GM18873 (cell line): ENCODE measurements around the gene NOD2.

ENCODE experiments used
- ATAC-seq: cut with Tn5 transposase; IDR thresholded peaks from one replicate; pipeline ENCODE4 v1.9.1; 2021; ENCODE audit warnings: mild to moderate bottlenecking, moderate library complexity, moderate number of reproducible peaks; ENCODE audit not compliant: unreplicated experiment, low FRiP score

The NOD2 gene

DNA sequence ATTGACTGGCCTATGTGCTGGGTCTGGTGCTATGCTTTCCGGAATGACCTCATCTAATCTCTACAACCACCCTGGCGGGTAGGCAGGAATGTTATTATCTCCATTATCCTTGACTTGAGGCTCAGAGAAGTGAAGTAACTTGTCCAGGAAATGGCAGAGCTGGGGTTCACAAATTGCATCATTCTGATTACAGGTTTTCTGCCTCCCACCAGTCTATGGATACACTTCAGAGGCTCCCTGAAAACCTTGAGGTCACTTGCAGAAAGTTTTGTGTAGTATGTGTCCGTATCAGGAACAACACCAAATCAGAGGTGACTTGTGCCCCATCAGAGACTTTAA is 19.1 kb downstream of the NOD2 start:
- ATAC-seq, result no peak

DNA sequence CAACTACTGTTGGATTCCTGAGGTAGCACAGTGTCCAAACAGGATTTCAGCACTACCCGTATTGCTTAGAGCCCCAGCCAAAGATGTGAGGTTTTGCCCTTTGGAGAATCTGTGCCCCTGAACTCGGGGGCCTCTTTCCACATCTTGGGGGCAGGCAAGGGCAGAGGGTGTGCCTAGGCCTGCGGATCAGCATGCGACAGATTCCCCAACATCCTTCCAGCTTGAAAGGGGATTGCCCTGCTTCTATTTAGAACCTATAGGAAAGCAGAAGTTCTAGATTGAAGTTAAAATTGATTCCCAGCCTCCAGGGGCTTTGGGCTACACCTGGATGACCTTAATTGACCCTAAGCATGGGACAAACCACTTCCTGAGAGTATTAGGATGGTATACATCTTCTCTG is 19.6 kb downstream of the NOD2 start:
- ATAC-seq, result no peak

DNA sequence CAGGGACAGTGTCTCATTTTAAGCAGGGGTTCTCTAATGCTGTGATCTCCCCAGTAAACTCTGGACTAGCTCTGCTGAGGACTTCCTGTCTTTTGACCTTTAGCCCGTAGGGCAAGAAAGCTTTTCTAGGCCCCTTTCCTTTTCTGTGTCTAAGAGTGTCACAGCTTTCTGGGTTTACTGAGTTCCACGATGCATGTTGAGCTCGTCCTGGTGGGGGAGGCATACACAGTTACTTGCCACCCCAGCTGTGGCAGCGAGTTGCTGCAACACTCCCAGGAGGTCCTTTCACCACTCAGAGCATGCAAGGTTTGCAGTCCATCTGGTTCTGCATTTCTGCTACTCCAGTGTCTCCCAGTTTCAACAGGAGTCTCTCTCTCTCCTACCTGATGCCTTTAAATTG is 23.7 kb downstream of the NOD2 start:
- ATAC-seq, result no peak

DNA sequence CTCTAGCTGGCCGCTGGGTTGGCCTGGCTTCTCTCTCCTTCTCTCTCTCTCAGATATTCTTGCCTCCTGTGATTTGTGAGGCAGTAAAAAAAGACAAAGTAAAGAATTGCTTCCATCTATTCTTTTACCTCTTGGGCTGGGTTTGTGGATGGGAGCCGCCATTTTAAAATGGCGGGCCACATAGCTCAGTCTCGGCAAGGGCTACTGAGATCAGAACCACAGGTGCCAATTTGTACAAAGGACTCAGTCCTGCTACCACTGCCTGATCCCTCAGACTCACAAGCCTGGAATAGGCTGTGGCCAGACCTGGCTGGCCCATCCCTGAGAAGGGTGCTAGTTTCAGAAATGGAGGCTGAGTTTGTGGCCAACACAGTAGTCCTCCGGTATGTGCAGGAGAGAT is 24.1 kb downstream of the NOD2 start:
- ATAC-seq, result no peak

DNA sequence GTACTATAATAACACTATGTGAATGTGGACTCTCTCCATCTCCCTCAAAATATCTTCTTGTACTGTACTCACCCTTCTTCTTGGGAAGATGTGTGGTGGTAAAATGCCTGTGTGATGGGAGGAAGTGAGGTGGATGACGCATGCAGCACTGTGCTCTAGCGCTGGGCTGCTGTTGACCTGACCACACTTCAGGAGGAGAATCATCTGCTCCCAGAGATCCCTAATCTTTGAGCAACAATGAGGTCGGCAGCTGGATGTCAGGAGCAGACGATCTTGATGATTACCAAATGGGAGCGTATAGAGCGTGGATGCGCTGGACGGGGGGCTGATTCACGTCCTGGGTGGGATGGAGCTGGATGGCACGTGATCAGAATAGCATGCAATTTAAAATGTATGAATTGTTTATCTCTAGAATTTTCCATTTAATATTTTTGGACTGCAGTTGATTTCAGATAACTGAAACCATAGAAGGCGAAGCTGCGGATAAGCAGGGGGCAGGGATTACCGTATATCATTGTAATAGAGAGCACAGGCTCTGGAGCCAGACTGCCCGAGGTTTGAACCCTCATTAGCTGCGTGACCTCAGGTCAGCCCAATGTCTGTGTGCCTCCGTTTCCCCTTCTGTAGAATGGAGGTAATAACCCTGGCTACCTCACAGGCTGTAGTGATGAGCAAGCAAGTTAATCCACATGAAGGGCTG is 24.8 kb downstream of the NOD2 start:
- no peak for ATAC-seq

DNA sequence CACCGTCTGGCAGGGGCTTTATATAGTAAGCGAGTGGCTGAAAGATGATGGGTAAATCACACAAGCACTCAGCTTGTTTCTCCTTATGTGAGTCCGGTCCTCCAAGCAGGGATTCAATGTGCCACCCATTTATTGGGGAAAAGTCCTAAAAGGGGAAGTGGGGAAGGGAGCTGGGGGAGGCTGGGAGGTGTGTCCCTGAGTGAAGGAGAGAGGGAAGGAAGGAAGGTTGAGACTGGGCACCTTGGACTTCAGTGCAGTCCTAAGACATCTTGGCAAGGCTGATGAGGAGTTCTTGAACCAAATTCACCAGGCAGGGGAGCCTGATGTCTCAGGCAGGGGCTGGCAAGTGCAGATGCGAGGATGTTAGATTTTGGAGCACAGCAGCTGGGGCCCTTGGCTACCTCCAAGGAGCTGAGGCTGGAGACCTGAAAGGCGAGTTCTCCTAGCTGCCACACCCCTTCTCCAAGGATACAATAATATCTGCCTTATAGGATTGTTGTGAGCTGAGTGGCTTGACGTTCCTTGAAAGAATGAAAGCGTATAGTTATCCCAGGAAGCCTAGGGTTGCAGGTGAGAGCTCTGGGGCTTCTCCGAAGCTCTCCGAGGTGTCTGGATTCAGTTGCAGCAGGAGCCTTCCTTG is 25.5 kb downstream of the NOD2 start:
- ATAC-seq, result no peak

DNA sequence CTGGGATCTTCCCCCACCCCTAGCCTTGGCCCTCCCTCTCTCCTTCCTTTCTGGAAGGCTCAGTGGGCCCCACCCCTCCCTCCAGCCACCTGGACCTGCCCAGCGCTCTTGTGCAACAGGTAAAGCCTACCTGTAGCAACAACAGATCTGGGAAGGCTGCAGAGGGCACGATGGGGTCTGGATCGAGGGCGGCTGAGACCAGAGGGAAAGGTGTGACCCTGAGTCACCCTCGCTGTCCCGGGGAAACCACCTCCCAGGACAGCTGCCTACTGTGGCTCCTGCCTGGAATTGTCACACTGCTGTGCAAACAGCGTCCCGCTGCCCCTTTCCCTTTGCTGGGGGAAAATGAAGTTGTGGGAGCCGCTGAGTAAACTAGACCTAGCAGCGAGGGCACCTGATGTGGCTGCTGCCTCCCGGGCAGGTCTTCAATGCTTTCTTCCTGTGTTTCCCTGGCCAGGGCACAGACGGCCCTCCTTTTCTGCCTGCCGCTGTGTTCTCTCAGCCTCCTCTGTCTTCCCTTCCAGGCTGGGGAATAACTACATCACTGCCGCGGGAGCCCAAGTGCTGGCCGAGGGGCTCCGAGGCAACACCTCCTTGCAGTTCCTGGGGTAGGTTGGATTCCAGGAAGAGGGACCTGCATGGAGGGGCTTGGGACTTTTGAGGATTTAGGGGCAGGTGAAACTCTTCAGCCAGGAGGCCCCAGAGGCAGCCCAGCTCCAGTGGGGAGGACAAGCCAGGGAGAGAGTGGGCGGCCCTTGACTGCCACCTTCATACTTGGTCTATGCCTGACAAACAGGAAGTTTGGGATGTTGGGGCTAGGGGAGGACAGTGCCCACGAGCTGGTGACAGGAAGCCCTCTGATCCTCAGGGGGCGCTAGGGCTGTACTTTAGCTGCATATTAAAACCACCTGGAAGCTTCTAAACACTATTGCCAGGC is 26.3 kb downstream of the NOD2 start:
- ATAC-seq, result no peak

DNA sequence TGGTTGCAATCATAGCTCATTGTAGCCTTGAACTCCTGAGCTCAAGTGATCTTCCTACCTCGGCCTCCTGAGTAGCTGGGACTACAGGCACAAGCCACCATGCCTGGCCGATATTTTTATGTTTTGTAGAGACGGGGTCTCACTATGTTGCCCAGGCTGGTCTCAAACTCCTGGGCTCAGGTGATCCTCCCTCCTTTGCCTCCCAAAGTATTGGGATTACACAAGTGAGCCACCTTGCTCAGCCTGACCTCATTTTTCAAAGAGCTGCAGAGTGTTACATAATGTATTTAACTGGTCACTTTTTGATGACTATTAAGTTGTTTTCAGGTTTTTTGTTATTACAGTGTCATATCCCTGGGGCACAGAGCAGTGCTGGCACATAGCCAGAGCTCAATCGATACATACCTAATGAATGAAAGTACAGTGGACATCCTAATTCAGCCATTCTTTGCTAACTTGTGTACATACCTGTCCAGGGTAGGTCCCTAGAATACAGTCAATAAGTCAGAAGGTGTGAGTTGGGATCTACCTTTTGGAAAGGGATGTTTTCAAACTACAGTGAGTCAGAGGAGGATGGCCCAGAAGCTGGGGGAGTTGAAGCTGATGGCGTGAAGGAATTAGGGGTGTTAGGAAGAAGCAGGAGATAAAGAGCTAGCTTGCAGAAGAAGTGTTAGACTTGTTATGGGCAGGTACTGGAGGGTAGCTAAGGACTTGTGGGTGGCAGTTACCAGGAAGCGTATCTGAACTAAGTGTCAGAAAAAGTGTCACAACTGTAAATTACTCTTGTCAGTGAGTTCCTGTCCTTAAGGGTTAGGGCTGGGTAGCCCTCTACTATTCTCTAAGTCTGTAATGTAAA is 28.4 kb downstream of the NOD2 start:
- no peak for ATAC-seq

DNA sequence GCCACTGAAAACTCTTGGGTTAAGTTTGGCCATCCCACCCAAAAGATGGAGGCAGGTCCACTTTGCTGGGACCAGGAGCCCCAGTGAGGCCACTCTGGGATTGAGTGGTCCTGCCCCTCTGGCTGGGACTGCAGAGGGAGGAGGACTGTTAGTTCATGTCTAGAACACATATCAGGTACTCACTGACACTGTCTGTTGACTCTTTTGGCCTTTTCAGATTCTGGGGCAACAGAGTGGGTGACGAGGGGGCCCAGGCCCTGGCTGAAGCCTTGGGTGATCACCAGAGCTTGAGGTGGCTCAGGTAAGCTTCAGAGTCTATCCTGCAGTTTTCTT is 29.0 kb downstream of the NOD2 start:
- ATAC-seq, result no peak

DNA sequence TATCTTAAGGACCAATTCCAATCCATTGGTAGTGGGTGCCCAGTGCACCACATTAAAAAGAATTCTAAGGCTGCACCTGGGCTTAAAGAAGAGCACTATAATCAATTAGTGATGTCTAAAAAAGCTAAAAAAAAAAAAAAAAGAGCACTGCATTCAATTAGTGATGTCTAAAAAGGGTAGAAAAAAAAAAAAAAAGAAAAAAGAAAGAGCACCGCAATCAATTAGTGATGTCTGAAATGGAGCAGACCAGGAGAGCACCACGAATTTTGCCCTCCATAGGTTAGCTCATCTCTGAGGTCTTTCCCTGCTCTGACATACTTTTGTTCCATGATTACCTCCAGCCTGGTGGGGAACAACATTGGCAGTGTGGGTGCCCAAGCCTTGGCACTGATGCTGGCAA is 29.6 kb downstream of the NOD2 start:
- no peak for ATAC-seq

DNA sequence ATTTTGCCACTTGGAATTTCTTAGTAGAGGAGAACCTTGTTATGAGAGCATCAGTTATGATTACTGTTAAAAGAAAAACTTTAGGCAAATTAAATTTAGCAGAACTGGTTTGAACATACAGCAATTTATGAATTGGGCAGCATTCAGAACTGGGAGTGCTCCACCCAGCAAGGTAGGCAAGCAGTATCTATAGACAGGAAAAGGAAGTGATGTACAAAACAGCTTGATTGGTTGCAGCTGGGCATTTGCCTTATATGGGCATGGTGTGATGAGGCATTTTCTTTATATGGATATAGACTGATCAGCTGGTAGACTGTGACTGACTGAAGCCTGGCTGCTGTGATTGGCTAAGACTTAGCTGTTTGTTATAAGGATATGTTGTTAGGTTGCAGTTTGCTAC is 30.9 kb downstream of the NOD2 start:
- no peak for ATAC-seq

DNA sequence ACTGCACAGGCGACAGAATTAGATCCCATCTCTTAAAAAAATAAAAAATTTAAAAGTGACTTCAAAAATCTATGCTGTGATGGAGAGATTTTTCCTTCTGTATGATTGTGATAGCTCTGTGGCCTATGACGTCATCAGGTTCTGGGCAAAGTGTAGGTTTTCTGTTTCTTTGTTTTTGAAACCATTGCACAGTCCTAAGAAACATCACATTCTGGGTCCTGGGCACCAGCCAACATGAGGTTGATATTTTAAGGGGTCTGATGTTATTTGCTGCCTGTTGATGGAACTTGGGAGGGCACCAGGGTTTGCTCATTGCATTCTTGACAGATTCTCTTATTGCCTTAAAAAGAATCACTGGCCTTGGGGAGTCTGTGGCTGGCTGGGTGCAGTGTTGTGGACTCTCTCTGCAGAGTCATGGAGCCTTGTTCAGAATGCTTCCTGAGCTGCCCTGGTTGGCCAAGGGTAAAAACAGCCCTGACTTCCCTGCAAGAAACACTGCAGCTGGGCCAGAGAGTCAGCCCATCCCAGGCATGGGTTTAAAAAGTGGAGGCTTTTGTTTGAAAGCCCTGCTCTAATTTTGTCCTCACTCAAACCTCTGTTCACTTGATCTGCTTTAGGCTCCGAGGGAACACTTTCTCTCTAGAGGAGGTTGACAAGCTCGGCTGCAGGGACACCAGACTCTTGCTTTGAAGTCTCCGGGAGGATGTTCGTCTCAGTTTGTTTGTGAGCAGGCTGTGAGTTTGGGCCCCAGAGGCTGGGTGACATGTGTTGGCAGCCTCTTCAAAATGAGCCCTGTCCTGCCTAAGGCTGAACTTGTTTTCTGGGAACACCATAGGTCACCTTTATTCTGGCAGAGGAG is 38.0 kb downstream of the NOD2 start:
- ATAC-seq, result no peak

DNA sequence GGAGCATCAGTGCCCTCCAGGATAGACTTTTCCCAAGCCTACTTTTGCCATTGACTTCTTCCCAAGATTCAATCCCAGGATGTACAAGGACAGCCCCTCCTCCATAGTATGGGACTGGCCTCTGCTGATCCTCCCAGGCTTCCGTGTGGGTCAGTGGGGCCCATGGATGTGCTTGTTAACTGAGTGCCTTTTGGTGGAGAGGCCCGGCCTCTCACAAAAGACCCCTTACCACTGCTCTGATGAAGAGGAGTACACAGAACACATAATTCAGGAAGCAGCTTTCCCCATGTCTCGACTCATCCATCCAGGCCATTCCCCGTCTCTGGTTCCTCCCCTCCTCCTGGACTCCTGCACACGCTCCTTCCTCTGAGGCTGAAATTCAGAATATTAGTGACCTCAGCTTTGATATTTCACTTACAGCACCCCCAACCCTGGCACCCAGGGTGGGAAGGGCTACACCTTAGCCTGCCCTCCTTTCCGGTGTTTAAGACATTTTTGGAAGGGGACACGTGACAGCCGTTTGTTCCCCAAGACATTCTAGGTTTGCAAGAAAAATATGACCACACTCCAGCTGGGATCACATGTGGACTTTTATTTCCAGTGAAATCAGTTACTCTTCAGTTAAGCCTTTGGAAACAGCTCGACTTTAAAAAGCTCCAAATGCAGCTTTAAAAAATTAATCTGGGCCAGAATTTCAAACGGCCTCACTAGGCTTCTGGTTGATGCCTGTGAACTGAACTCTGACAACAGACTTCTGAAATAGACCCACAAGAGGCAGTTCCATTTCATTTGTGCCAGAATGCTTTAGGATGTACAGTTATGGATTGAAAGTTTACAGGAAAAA is 38.8 kb downstream of the NOD2 start:
- no peak for ATAC-seq

DNA sequence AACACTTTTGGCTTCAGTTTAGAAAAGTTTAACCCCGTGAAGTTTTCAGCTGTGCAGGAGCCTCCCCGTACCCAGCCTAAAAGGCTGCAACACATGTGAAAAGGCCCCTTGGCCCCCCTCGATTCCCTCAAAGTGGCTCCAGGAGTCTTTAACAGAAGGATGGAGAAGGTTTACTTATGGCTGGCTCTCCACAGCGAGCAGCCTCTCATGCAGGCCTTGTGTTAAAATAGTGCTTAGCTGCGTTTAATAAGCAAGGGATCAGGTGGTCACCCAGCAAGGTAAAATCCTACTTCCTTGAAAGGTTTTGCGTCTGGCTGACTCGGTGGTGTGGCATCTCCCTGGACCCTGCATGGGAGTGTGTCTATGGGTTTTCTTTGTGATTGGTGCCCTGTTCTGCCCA is 40.1 kb downstream of the NOD2 start:
- ATAC-seq, result no peak

DNA sequence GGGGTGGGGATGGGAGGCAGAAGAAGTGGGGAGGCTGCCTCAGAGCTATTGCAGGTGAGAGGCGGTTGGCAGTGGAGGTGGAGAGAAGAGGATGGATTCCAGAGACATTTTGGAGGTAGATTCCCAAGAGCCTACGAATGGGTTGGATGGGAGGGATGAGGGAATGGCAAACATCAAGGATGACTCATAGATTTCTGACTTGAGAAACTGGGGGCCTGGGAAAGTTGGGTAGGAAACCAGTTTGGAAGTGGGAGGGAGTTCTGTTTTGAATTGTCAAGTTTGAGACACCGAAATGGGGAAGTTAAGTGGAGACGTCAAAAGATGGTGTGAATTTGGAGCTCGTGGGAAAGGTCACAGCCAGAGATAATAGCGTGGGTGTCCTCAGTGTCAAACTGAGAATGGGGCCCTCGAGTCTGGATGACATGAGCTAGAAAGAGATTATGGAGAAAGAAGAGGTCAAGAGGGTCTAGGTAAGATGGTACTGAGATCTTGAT is 42.3 kb downstream of the NOD2 start:
- ATAC-seq, result no peak

DNA sequence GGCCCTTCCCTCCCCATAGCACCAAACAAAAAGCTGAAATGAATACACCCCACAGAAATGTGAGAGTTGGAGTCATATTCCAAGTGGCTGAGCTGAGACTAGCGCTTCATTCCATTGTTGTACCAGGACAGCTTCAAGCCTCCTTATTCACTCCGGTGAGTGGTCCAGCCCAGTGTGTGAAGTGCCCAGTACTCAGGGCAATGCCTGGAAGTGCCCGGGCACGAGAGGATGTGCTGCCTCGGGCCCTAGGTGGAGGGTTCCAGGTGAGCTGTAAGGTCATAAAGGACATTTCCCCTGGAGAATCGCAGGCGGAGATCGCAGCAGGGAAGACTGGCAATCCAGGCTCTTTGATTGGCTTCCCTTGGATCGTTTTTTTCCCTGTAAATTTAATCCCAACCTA is 43.0 kb downstream of the NOD2 start:
- no peak for ATAC-seq

DNA sequence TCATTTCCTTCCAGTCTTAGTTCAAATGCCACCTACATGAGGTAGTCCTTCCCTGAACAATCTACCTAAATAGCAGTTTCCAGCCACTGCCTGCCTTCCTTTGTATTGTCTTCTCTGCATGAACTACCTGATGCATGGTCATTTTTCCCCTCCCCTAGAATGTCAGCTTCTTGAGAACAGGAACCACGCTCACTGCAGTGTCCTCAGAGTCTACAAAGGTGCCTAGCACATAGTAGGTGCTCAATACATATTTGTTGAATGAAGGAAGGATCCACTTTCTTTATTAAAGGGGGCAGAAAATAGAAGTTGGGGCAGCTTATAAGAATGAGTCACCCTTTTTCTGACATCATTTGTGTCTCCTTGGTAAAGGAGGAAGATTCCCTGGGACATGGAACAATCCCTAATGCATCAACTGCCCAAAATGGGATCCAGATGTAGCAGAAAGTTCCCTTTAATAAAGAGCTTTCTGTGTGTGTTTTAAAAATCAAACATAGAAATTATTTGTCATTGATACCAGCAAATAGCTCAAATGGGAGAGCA is 44.1 kb downstream of the NOD2 start:
- no peak for ATAC-seq

DNA sequence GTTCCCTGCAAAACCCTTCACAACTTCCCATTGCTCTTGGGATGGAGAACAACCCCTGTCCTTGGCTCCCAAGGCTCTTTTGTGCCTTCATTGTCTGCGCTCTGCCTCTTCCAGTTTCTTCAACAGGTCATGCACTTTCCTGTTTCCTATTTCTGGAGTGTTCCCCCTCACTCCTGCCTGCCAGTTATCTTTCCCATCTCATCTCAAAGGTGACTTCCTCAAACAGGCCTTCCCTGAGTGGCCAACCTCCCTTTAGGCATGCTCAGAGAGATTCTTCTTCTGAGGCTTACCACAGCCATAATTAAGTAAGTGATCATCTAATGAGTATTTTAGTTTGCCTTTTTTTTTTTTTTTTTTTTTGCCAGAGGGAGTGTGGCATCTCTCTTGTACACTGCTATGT is 45.6 kb downstream of the NOD2 start:
- no peak for ATAC-seq

DNA sequence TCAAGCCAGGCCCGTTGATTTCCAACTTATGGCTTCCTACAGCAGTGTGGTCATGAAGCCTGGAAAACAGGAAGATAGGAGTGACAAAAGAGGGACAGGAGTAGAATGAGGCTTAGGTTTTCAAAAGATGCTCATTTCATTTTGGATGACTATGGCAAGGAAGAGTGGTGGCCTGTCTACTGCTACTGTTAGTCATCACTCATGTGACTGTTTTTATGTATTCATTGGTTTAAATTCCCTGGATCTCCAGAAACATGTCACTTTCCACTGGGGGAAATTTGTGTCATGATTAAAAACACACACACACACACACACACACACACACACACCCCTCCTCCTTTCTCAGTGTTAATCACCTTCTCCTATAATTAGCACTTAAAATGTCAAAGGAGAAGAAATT is 47.3 kb downstream of the NOD2 start:
- ATAC-seq, result no peak
